Measurements from ENCODE around the gene ADRA2A. TPM values are rescaled to one million over a fixed set of nuclear protein-coding genes. Genes with fewer than 3 reads are reported as not detected.

ADRA2A gene
- total RNA-seq, 1 experiment from 2014 or later: not detected

- Histone ChIP-seq H3K4me1 (replicated peaks; ENCODE audit: insufficient read depth) (no peaks in the 10 kb centered on the region), H3K4me3 (no peak overlapping the region), H3K27me3 (ENCODE audit: insufficient read depth, low read depth) (no peaks in the 10 kb centered on the region), H3K79me2 (ENCODE audit: low read depth) (no peaks in the 10 kb centered on the region), H3K9me3 (ENCODE audit: insufficient read depth, low read depth) (no peaks in the 10 kb centered on the region), H3F3A (ENCODE audit: insufficient read depth, low read depth) (no peaks in the 10 kb centered on the region), H3K9me2 (ENCODE audit: insufficient read depth) (no peaks in the 10 kb centered on the region), H2AFZ (no peak overlapping the region), H3K27ac (no peak overlapping the region), H3K36me3 (ENCODE audit: low read depth) (no peaks in the 10 kb centered on the region), H3K4me2 (no peak overlapping the region), H4K20me1 (ENCODE audit: insufficient read depth) (no peaks in the 10 kb centered on the region)
- POLR2A ChIA-PET (ENCODE audit: unreplicated experiment): no interaction called here
- no peak for DNase-seq
- TF ChIP-seq EZH2 (IDR thresholded peaks at IDR 0.05; ENCODE audit: low read depth): no peak
- TF ChIP-seq CTCF (conservative IDR thresholded peaks at IDR 0.05): no peak
- BruUV-seq (replicated peaks): no TSS peak
- CTCF ChIA-PET: no interaction called here
- intact Hi-C loops (cut with micrococcal nuclease; ENCODE audit: unreplicated experiment): no loop called here
Observed at GRCh38 chr10:111057006-111057405, 19.8 kb upstream of the ADRA2A start.

DNA sequence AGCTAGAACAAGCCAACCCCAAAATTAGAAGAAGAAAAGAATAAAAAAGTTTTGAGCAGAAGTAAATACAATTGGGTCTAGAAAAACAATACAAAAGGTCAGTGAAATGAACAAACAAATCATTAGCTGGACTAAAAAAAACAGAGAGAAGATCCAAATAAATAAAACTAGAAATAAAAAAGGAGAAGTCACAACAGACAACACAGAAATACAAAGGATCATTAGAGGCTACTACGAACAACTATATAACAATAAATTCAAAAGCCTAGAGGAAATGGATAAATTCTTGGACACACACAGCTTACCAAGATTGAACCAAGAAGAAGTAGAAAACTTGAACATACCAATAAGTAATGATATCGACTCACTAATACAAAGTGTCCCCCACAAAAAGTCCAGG, 13.4 kb upstream of the ADRA2A start:
- Histone ChIP-seq H3K4me3 (no peak overlapping the region), H3K4me2 (no peak overlapping the region), H3K36me3 (ENCODE audit: low read depth) (no peaks in the 10 kb centered on the region), H4K20me1 (ENCODE audit: insufficient read depth) (no peaks in the 10 kb centered on the region), H3K27me3 (ENCODE audit: insufficient read depth, low read depth) (no peaks in the 10 kb centered on the region), H3F3A (ENCODE audit: insufficient read depth, low read depth) (no peaks in the 10 kb centered on the region), H3K27ac (no peak overlapping the region), H2AFZ (no peak overlapping the region), H3K9me2 (ENCODE audit: insufficient read depth) (no peaks in the 10 kb centered on the region), H3K9me3 (ENCODE audit: insufficient read depth, low read depth) (no peaks in the 10 kb centered on the region), H3K4me1 (replicated peaks; ENCODE audit: insufficient read depth) (no peaks in the 10 kb centered on the region), H3K79me2 (ENCODE audit: low read depth) (no peaks in the 10 kb centered on the region)
- no TSS peak for BruUV-seq (replicated peaks)
- no peak for DNase-seq
- ChIA-PET POLR2A (ENCODE audit: unreplicated experiment) (no interaction called here), CTCF (no interaction called here)
- TF ChIP-seq CTCF (conservative IDR thresholded peaks at IDR 0.05) (no peak), EZH2 (IDR thresholded peaks at IDR 0.05; ENCODE audit: low read depth) (no peak)
- intact Hi-C loops (cut with micrococcal nuclease; ENCODE audit: unreplicated experiment): no loop called here

GRCh38 chr10:111072232-111072631, 4.6 kb upstream of the ADRA2A start:
- POLR2A ChIA-PET (ENCODE audit: unreplicated experiment): no interaction called here
- Histone ChIP-seq H3K4me3 (no peak overlapping the region), H3K27me3 (ENCODE audit: insufficient read depth, low read depth) (0 out of 2 replicates have a peak, but pooled peaks cover 3% of the 10 kb centered on the region), H3K27ac (no peak overlapping the region), H4K20me1 (ENCODE audit: insufficient read depth) (no peaks in the 10 kb centered on the region), H3K4me2 (no peak overlapping the region), H2AFZ (no peak overlapping the region), H3K36me3 (ENCODE audit: low read depth) (no peaks in the 10 kb centered on the region), H3K9me3 (ENCODE audit: insufficient read depth, low read depth) (no peaks in the 10 kb centered on the region), H3K79me2 (ENCODE audit: low read depth) (no peaks in the 10 kb centered on the region), H3K4me1 (replicated peaks; ENCODE audit: insufficient read depth) (no peaks in the 10 kb centered on the region), H3F3A (ENCODE audit: insufficient read depth, low read depth) (no peaks in the 10 kb centered on the region), H3K9me2 (ENCODE audit: insufficient read depth) (no peaks in the 10 kb centered on the region)
- no TSS peak for BruUV-seq (replicated peaks)
- no peak for TF ChIP-seq CTCF (conservative IDR thresholded peaks at IDR 0.05)
- TF ChIP-seq EZH2 (IDR thresholded peaks at IDR 0.05; ENCODE audit: low read depth): no peak
- CTCF ChIA-PET: no interaction called here
- no peak for DNase-seq
- intact Hi-C loops (cut with micrococcal nuclease; ENCODE audit: unreplicated experiment): no loop called here

Data from PC-9 (cell line).